Activated naive CD8-positive, alpha-beta T cell treated with anti-CD3 and anti-CD28 coated beads, Interleukin-2, amount 50 U/mL, for 24 hours (primary cell): ENCODE results near the gene SCG2.

Experiments used
- ATAC-seq: fragments of 150-1000 bp; cut with Tn5 transposase; one replicate; pipeline ENCODE4 v1.10.0; 2021
- DNase-seq: peaks from one replicate; pipeline ENCODE4 v3.0.0; 2021
- H3K27ac Mint-ChIP-seq: one replicate; pipeline ENCODE4 v1.8.0; 2021; ENCODE audit warnings: mild to moderate bottlenecking, mixed read lengths
- H3K27me3 Mint-ChIP-seq: one replicate; pipeline ENCODE4 v1.8.0; 2021; ENCODE audit warnings: mixed read lengths
- H3K36me3 Mint-ChIP-seq: one replicate; pipeline ENCODE4 v1.8.0; 2021; ENCODE audit warnings: low read depth, mixed read lengths
- H3K4me1 Mint-ChIP-seq: one replicate; pipeline ENCODE4 v1.8.0; 2021; ENCODE audit warnings: mixed read lengths
- H3K4me3 Mint-ChIP-seq: one replicate; pipeline ENCODE4 v1.8.0; 2021; ENCODE audit warnings: mild to moderate bottlenecking, moderate library complexity, mixed read lengths
- H3K9me3 Mint-ChIP-seq: one replicate; pipeline ENCODE4 v1.8.0; 2021; ENCODE audit warnings: mixed read lengths

The SCG2 gene

GRCh38 chr2:223625652-223626051 lies 23.5 kb upstream of the SCG2 start:
- DNase-seq (no peak), ATAC-seq (no peak)
- H3K9me3 Mint-ChIP-seq: no peaks in the 10 kb centered on the region
- no peak overlapping the region for H3K4me3 Mint-ChIP-seq
- no peaks in the 10 kb centered on the region for H3K36me3 Mint-ChIP-seq
- H3K27ac Mint-ChIP-seq: no peak overlapping the region
- H3K4me1 Mint-ChIP-seq: no peaks in the 10 kb centered on the region
- H3K27me3 Mint-ChIP-seq: no peaks in the 10 kb centered on the region

- ATAC-seq (no peak), DNase-seq (no peak)
- H3K4me1 Mint-ChIP-seq: no peaks in the 10 kb centered on the region
- H3K27ac Mint-ChIP-seq: no peak overlapping the region
- no peak overlapping the region for H3K4me3 Mint-ChIP-seq
- H3K27me3 Mint-ChIP-seq: peaks cover 8% of the 10 kb centered on the region
- H3K36me3 Mint-ChIP-seq: no peaks in the 10 kb centered on the region
- no peaks in the 10 kb centered on the region for H3K9me3 Mint-ChIP-seq
Measured at GRCh38 chr2:223621901-223622300, 19.7 kb upstream of the SCG2 start.

- no peak for DNase-seq
- H3K27me3 Mint-ChIP-seq: peaks cover 9% of the 10 kb centered on the region
- no peaks in the 10 kb centered on the region for H3K4me1 Mint-ChIP-seq
- no peak overlapping the region for H3K4me3 Mint-ChIP-seq
- ATAC-seq: no peak
- H3K27ac Mint-ChIP-seq: no peak overlapping the region
- no peaks in the 10 kb centered on the region for H3K36me3 Mint-ChIP-seq
- H3K9me3 Mint-ChIP-seq: no peaks in the 10 kb centered on the region
Measured at GRCh38 chr2:223619486-223620129, 17.4 kb upstream of the SCG2 start.

- Mint-ChIP-seq H3K27me3 (peaks cover 21% of the 10 kb centered on the region), H3K4me3 (no peak overlapping the region)
Measured at GRCh38 chr2:223618172-223619035, 16.2 kb upstream of the SCG2 start.

GRCh38 chr2:223614534-223614933 lies 12.4 kb upstream of the SCG2 start:
- no peak overlapping the region for H3K4me3 Mint-ChIP-seq
- peaks cover 36% of the 10 kb centered on the region for H3K27me3 Mint-ChIP-seq
- no peaks in the 10 kb centered on the region for H3K9me3 Mint-ChIP-seq
- no peaks in the 10 kb centered on the region for H3K36me3 Mint-ChIP-seq
- DNase-seq (no peak), ATAC-seq (no peak)
- H3K4me1 Mint-ChIP-seq: no peaks in the 10 kb centered on the region
- H3K27ac Mint-ChIP-seq: no peak overlapping the region

More at GRCh38 chr2:223618172-223619035, 16.2 kb upstream of the SCG2 start:
- no peaks in the 10 kb centered on the region for H3K4me1 Mint-ChIP-seq
- no peak for DNase-seq
- no peak overlapping the region for H3K27ac Mint-ChIP-seq
- ATAC-seq: no peak
- H3K9me3 Mint-ChIP-seq: no peaks in the 10 kb centered on the region
- H3K36me3 Mint-ChIP-seq: no peaks in the 10 kb centered on the region

GRCh38 chr2:223613017-223613950 lies 11.1 kb upstream of the SCG2 start:
- H3K36me3 Mint-ChIP-seq: no peaks in the 10 kb centered on the region
- DNase-seq: no peak
- H3K27ac Mint-ChIP-seq: no peak overlapping the region
- H3K9me3 Mint-ChIP-seq: no peaks in the 10 kb centered on the region
- H3K27me3 Mint-ChIP-seq: peaks cover 32% of the 10 kb centered on the region
- no peak overlapping the region for H3K4me3 Mint-ChIP-seq
- no peak for ATAC-seq
- no peaks in the 10 kb centered on the region for H3K4me1 Mint-ChIP-seq

- Mint-ChIP-seq H3K9me3 (no peaks in the 10 kb centered on the region), H3K27ac (no peak overlapping the region), H3K36me3 (no peaks in the 10 kb centered on the region), H3K4me1 (no peaks in the 10 kb centered on the region), H3K4me3 (no peak overlapping the region), H3K27me3 (peaks cover 32% of the 10 kb centered on the region)
- no peak for ATAC-seq
- DNase-seq: no peak
Measured at GRCh38 chr2:223612501-223612900, 10.3 kb upstream of the SCG2 start.

GRCh38 chr2:223611061-223611460 lies 8.9 kb upstream of the SCG2 start:
- Mint-ChIP-seq H3K4me3 (no peak overlapping the region), H3K4me1 (no peaks in the 10 kb centered on the region), H3K27me3 (peaks cover 36% of the 10 kb centered on the region), H3K36me3 (no peaks in the 10 kb centered on the region), H3K9me3 (no peaks in the 10 kb centered on the region), H3K27ac (no peak overlapping the region)
- ATAC-seq (no peak), DNase-seq (no peak)

GRCh38 chr2:223607476-223607875 lies 5.3 kb upstream of the SCG2 start:
- Mint-ChIP-seq H3K36me3 (no peaks in the 10 kb centered on the region), H3K9me3 (no peaks in the 10 kb centered on the region), H3K4me1 (no peaks in the 10 kb centered on the region), H3K27me3 (peaks cover 21% of the 10 kb centered on the region), H3K4me3 (no peak overlapping the region), H3K27ac (no peak overlapping the region)
- DNase-seq (no peak), ATAC-seq (no peak)

GRCh38 chr2:223606946-223607345 lies 4.8 kb upstream of the SCG2 start:
- no peak overlapping the region for H3K4me3 Mint-ChIP-seq
- H3K4me1 Mint-ChIP-seq: no peaks in the 10 kb centered on the region
- no peaks in the 10 kb centered on the region for H3K9me3 Mint-ChIP-seq
- ATAC-seq (no peak), DNase-seq (no peak)
- H3K27me3 Mint-ChIP-seq: peaks cover 17% of the 10 kb centered on the region
- no peaks in the 10 kb centered on the region for H3K36me3 Mint-ChIP-seq
- H3K27ac Mint-ChIP-seq: no peak overlapping the region

- no peaks in the 10 kb centered on the region for H3K9me3 Mint-ChIP-seq
- no peak overlapping the region for H3K4me3 Mint-ChIP-seq
- no peaks in the 10 kb centered on the region for H3K4me1 Mint-ChIP-seq
- ATAC-seq: no peak
- H3K36me3 Mint-ChIP-seq: no peaks in the 10 kb centered on the region
- H3K27me3 Mint-ChIP-seq: peaks cover 14% of the 10 kb centered on the region
- H3K27ac Mint-ChIP-seq: no peak overlapping the region
- DNase-seq: no peak
Measured at GRCh38 chr2:223604231-223604630, 2.1 kb upstream of the SCG2 start.

- DNase-seq (no peak), ATAC-seq (no peak)
- Mint-ChIP-seq H3K27me3 (peaks cover 14% of the 10 kb centered on the region), H3K4me1 (no peaks in the 10 kb centered on the region), H3K4me3 (no peak overlapping the region), H3K27ac (no peak overlapping the region), H3K36me3 (no peaks in the 10 kb centered on the region), H3K9me3 (no peaks in the 10 kb centered on the region)
Measured at GRCh38 chr2:223602972-223603371, 811 bp upstream of the SCG2 start.

GRCh38 chr2:223601018-223601417 lies 1.1 kb downstream of the SCG2 start:
- H3K36me3 Mint-ChIP-seq: no peaks in the 10 kb centered on the region
- no peaks in the 10 kb centered on the region for H3K4me1 Mint-ChIP-seq
- ATAC-seq: no peak
- DNase-seq: no peak
- H3K27ac Mint-ChIP-seq: no peak overlapping the region
- H3K27me3 Mint-ChIP-seq: peaks cover 10% of the 10 kb centered on the region
- H3K9me3 Mint-ChIP-seq: no peaks in the 10 kb centered on the region
- no peak overlapping the region for H3K4me3 Mint-ChIP-seq

GRCh38 chr2:223599640-223600380 lies 2.4 kb downstream of the SCG2 start:
- Mint-ChIP-seq H3K27me3 (peaks cover 6% of the 10 kb centered on the region), H3K27ac (no peak overlapping the region), H3K36me3 (no peaks in the 10 kb centered on the region), H3K4me1 (no peaks in the 10 kb centered on the region), H3K4me3 (no peak overlapping the region), H3K9me3 (no peaks in the 10 kb centered on the region)
- no peak for DNase-seq
- no peak for ATAC-seq
